ENCODE results near the gene FAM24B.

The FAM24B gene

DNA sequence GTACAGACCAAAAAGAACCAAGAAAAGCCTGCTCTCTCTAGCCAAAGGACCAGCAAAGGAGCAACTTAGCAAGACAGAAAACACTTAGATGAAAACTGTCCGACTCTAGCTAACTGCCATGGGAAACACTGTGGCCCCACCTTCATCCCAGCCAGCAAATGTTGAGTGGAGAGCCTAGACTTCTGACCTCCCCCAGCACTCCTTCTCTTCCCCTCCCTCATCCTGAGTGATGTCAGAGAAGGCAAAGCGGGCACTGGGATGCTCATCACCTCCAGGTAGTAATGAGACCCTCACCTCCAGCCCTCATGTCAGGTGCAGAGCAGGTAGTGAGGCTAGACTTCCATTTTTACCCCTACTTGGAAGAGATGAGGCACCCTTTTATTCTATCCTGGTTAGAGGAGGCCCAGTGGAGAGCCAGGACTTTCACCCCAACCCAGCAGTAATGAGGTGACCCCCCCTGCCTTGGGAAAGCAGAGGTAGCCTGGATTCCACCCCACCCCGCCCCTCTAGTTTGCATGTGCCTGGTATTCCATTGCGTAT, 50.6 kb downstream of the FAM24B start:
- Mint-ChIP-seq H3K4me1 (ENCODE audit: low read depth) (no peaks in the 10 kb centered on the region), H3K27ac (no peak overlapping the region), H3K27me3 (ENCODE audit: low read depth) (peaks cover 9% of the 10 kb centered on the region), H3K9me3 (no peaks in the 10 kb centered on the region), H3K36me3 (ENCODE audit: low read depth) (peaks cover 27% of the 10 kb centered on the region), H3K4me3 (no peak overlapping the region)
- no peak for DNase-seq (ENCODE audit: low spot score)

DNA sequence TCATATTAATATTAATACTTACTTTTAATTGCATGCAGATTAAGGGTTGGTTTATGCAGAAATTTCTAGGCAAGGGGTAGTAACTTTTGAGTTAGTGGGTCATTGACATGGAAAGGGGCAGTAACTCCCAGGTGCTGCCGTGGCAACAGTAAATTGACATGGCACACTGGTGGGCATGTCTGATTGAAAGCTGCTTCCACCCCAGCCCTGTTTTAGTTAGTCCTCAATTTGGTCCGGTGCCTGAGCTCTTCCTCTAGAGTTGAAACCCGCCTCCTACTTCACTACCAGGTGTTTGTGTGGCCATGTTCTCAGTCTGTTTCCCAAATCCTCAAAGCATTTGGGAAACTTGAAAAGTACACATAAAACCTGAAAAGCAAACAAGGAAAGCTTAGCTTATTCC, 52.1 kb downstream of the FAM24B start:
- Mint-ChIP-seq H3K9me3 (no peaks in the 10 kb centered on the region), H3K27me3 (ENCODE audit: low read depth) (peaks cover 9% of the 10 kb centered on the region), H3K27ac (no peak overlapping the region), H3K36me3 (ENCODE audit: low read depth) (peaks cover 16% of the 10 kb centered on the region), H3K4me3 (no peak overlapping the region), H3K4me1 (ENCODE audit: low read depth) (no peaks in the 10 kb centered on the region)
- DNase-seq (ENCODE audit: low spot score): no peak

DNA sequence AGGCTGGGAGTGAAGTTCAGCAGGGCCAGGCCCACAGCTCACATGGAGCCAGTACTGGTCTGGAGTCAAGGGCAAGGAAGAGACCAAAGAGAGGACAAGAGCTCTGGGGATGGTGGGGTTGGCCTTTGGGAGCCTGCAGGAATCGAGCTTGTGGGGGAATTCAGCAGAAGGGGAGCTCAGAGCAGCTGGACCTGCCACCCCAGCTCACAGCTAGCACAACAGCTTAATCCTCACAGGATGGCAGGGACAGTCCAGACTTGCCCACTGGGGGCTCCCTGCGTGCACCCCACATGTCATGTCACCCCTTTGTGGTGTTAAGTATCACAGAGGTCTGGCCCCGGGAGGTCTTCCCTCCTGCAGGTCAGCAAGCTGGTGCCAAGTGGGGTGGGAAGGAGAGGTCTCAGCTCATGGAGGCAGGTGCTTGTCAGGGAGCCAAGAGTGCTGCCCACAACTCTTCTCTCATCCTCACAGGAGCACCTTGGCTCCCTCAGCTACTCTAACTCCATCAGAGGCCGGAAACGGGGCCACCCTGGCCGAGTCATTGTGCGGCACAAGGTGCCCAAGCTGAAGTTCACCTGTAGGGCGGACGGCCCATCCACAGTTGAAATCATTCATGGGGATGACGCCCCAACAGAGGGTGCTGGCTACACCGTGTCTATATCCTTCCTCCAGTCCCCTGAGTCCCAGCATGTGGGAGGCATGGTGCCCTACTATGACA, 56.2 kb downstream of the FAM24B start:
- H3K4me3 Mint-ChIP-seq: no peak overlapping the region

DNA sequence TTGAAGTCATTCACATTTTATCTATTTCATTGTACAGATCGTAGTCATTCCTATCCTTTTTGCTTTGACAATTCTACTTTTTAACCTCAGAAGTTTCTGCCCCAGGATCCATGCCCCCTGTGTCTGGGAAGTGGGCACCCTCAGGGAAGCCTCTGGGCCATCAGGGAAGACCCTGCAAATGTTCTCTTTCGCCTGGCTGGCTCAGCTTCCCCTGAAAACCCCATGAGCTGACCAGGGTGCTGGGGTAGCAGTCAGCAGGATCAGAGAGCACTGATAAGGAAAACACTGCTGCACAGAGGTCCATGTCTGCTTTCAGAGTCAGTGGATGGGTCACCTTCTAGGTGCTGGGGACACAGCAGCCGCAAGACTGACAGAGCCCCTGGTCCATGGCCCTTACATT, 57.6 kb downstream of the FAM24B start:
- no peaks in the 10 kb centered on the region for H3K36me3 Mint-ChIP-seq (ENCODE audit: low read depth)

More for the DNA sequence above, 56.2 kb downstream of the FAM24B start:
- no peak for DNase-seq (ENCODE audit: low spot score)
- Mint-ChIP-seq H3K9me3 (no peaks in the 10 kb centered on the region), H3K27me3 (ENCODE audit: low read depth) (peaks cover 24% of the 10 kb centered on the region), H3K36me3 (ENCODE audit: low read depth) (no peaks in the 10 kb centered on the region), H3K27ac (no peak overlapping the region), H3K4me1 (ENCODE audit: low read depth) (no peaks in the 10 kb centered on the region)

DNA sequence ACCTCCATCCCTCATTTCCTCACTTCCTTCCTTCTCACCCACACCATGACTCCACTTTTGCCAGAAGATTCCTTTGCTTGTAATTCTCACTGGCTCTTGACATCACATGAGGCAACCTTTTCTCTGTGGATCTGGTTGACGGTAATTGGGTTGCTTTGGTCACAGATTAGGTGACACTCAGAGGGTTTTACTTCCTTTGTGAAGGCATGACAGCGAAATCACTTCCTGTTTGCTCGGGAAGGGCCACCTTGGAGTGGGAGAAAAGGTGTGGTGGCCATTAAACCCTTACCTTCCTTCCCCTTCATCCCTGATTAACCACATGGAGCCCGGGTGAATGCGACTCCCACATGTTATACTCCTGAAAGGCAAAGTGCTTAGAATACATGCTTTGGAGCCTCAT, 63.9 kb downstream of the FAM24B start:
- Mint-ChIP-seq H3K4me1 (ENCODE audit: low read depth) (no peaks in the 10 kb centered on the region), H3K27ac (no peak overlapping the region), H3K27me3 (ENCODE audit: low read depth) (peaks cover 26% of the 10 kb centered on the region), H3K4me3 (no peak overlapping the region), H3K9me3 (no peaks in the 10 kb centered on the region), H3K36me3 (ENCODE audit: low read depth) (no peaks in the 10 kb centered on the region)
- no peak for DNase-seq (ENCODE audit: low spot score)

More for the DNA sequence above, 57.6 kb downstream of the FAM24B start:
- peaks cover 28% of the 10 kb centered on the region for H3K27me3 Mint-ChIP-seq (ENCODE audit: low read depth)
- H3K4me3 Mint-ChIP-seq: no peak overlapping the region
- no peak for DNase-seq (ENCODE audit: low spot score)
- no peaks in the 10 kb centered on the region for H3K4me1 Mint-ChIP-seq (ENCODE audit: low read depth)
- H3K27ac Mint-ChIP-seq: no peak overlapping the region
- H3K9me3 Mint-ChIP-seq: no peaks in the 10 kb centered on the region

DNA sequence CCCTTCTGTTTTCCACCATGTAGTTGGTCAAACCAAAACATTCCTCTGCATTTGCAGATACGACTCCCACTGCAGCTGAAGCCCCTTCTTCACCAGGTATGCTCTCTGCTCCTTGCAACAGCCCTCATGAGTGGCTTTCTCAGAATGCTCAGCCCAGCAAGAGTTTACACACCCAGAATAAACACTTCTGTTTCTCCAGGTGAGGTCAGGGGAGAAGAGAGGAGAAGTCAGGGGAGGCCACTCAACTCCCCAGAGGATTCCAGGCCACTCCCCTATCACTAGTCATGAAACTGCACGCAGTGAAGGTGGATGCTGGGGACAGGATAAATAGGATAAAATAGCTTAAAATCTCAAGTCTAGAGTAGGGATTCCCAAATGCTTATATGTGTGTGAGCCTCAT, 64.9 kb downstream of the FAM24B start:
- no peak for DNase-seq (ENCODE audit: low spot score)
- Mint-ChIP-seq H3K27me3 (ENCODE audit: low read depth) (peaks cover 24% of the 10 kb centered on the region), H3K9me3 (no peaks in the 10 kb centered on the region), H3K4me1 (ENCODE audit: low read depth) (no peaks in the 10 kb centered on the region), H3K4me3 (no peak overlapping the region), H3K36me3 (ENCODE audit: low read depth) (no peaks in the 10 kb centered on the region), H3K27ac (no peak overlapping the region)

DNA sequence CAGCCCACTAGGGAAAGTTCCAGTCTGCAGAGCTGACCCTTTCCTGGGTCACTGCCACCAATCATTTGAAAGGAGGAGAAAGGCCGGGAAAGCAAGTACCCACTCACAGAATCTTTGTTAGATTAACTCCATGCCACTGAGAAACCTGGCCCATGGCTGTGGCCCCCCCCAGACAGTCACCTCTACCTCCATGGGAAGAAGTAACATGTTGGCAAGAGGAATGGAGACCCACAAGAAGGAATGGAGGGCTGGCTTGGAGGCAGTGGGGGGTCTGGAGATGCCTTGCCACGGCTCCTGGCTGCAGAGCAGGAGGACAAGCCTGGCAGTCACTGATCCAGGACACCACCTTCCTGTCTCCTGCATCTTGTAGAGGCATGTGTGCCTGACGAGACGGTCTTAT, 66.6 kb downstream of the FAM24B start:
- H3K4me3 Mint-ChIP-seq: no peak overlapping the region
- no peaks in the 10 kb centered on the region for H3K9me3 Mint-ChIP-seq
- H3K27ac Mint-ChIP-seq: no peak overlapping the region
- H3K27me3 Mint-ChIP-seq (ENCODE audit: low read depth): peaks cover 13% of the 10 kb centered on the region
- H3K36me3 Mint-ChIP-seq (ENCODE audit: low read depth): no peaks in the 10 kb centered on the region
- no peaks in the 10 kb centered on the region for H3K4me1 Mint-ChIP-seq (ENCODE audit: low read depth)
- no peak for DNase-seq (ENCODE audit: low spot score)

DNA sequence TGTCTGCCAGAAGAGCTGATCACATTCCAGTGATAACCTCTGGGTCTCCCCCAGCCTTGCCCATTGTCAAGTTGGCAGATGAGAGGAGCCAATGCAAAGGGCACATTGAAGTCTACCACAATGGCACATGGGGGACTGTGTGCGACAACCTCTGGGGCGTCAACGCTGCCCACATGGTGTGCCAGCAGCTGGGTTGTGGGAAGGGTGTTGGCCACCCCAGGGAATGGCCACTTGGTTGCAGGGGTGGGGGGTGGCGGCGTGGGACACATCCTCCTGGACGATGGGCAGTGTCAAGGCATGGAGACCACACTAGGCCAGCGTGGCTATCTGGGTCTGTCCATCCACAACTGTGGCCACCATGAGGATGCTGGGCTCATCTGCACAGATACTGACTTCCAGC, 77.1 kb downstream of the FAM24B start:
- Mint-ChIP-seq H3K9me3 (no peaks in the 10 kb centered on the region), H3K27me3 (ENCODE audit: low read depth) (peaks cover 2% of the 10 kb centered on the region), H3K27ac (no peak overlapping the region), H3K36me3 (ENCODE audit: low read depth) (no peaks in the 10 kb centered on the region), H3K4me1 (ENCODE audit: low read depth) (no peaks in the 10 kb centered on the region), H3K4me3 (no peak overlapping the region)
- no peak for DNase-seq (ENCODE audit: low spot score)

All from T-helper 2 cell treated with Interferon-gamma antibody and Interleukin-4, amounts not matched to agents 5 μg/mL and 100 μg/mL, for 36 hours (primary cell).